Liver (tissue), 9 donors: ENCODE measurements around the gene PKP3. TPM values are rescaled to one million over a fixed set of nuclear protein-coding genes. Genes with fewer than 3 reads are reported as not detected.

Experiments used
- DNase-seq: peaks from one replicate; pipeline ENCODE4 v3.0.0-alpha.2; 2017; ENCODE audit warnings: low spot score
- H3K27ac ChIP-seq, 2 donors: one replicate each; pipeline ENCODE4 v1.7.0; 2013; ENCODE audit warnings: inconsistent platforms in 2 of 2, low read length in 2 of 2, control low read depth in 1 of 2, low read depth in 1 of 2, mild to moderate bottlenecking in 1 of 2
- H3K27me3 ChIP-seq, 4 donors: one replicate each; pipeline versions ENCODE4 v1.6.1 to v1.7.0; 2013; ENCODE audit warnings: low read length in 3 of 4, inconsistent platforms in 1 of 4, mild to moderate bottlenecking in 1 of 4, moderate library complexity in 1 of 4; ENCODE audit not compliant: control insufficient read depth in 4 of 4, insufficient read depth in 4 of 4
- H3K36me3 ChIP-seq, 4 donors: one replicate each; pipeline versions ENCODE4 v1.6.1 to v1.7.0; 2013; ENCODE audit warnings: low read length in 3 of 4, mild to moderate bottlenecking in 3 of 4, low read depth in 1 of 4, moderate library complexity in 1 of 4; ENCODE audit not compliant: control insufficient read depth in 4 of 4, insufficient read depth in 3 of 4
- H3K4me1 ChIP-seq, 4 donors: one replicate each; pipeline versions ENCODE4 v1.6.1 to v1.7.0; 2013; ENCODE audit warnings: low read length in 3 of 4, mild to moderate bottlenecking in 3 of 4, moderate library complexity in 1 of 4; ENCODE audit not compliant: control insufficient read depth in 4 of 4, insufficient read depth in 4 of 4
- H3K4me3 ChIP-seq, 3 donors: one replicate each; pipeline versions ENCODE4 v1.6.1 to v1.7.0; 2013; ENCODE audit warnings: low read length in 3 of 3, control low read depth in 1 of 3, low read depth in 1 of 3, mild to moderate bottlenecking in 1 of 3
- H3K9ac ChIP-seq, 2 donors: one replicate each; pipeline ENCODE4 v1.7.0; 2013; ENCODE audit warnings: low read length in 2 of 2, mild to moderate bottlenecking in 2 of 2, moderate library complexity in 2 of 2, control low read depth in 1 of 2, low read depth in 1 of 2
- H3K9me3 ChIP-seq, 4 donors: one replicate each; pipeline versions ENCODE4 v1.6.1 to v1.7.0; 2013; ENCODE audit warnings: low read length in 3 of 4; ENCODE audit not compliant: control insufficient read depth in 4 of 4
- ATF3 ChIP-seq: IDR thresholded peaks from 2 replicates; pipeline ENCODE4 v1.6.1; 2016; ENCODE audit warnings: antibody characterized with exemption
- EGR1 ChIP-seq, 2 donors: IDR thresholded peaks; 2 replicates each; pipeline ENCODE4 v1.6.1; 2016 to 2018; ENCODE audit warnings: antibody characterized with exemption in 2 of 2, low read depth in 2 of 2
- FOXA1 ChIP-seq: IDR thresholded peaks from 2 replicates; pipeline ENCODE4 v1.6.1; 2016; ENCODE audit warnings: antibody characterized with exemption
- FOXA2 ChIP-seq: IDR thresholded peaks from 2 replicates; pipeline ENCODE4 v1.6.1; 2016; ENCODE audit warnings: antibody characterized with exemption
- GABPA ChIP-seq, 2 donors: IDR thresholded peaks in 1 of 2; conservative IDR thresholded peaks in 1 of 2; 2 replicates each; pipeline ENCODE4 v1.6.1; 2016; ENCODE audit warnings: antibody characterized with exemption in 2 of 2, mild to moderate bottlenecking in 1 of 2, moderate library complexity in 1 of 2
- HNF4A ChIP-seq, 2 donors: conservative IDR thresholded peaks; 2 replicates each; pipeline ENCODE4 v1.6.1; 2016; ENCODE audit warnings: antibody characterized with exemption in 2 of 2, mild to moderate bottlenecking in 2 of 2
- HNF4G ChIP-seq: IDR thresholded peaks from 2 replicates; pipeline ENCODE4 v1.6.1; 2016; ENCODE audit warnings: antibody characterized with exemption
- JUND ChIP-seq, 2 donors: IDR thresholded peaks; 2 replicates each; pipeline ENCODE4 v1.6.1; 2016; ENCODE audit warnings: antibody characterized with exemption in 2 of 2
- RAD21 ChIP-seq, 2 donors: IDR thresholded peaks; 2 replicates each; pipeline ENCODE4 v1.6.1; 2016; ENCODE audit warnings: antibody characterized with exemption in 2 of 2, mild to moderate bottlenecking in 2 of 2
- REST ChIP-seq: IDR thresholded peaks from 2 replicates; pipeline ENCODE4 v1.6.1; 2016; ENCODE audit warnings: antibody characterized with exemption, mild to moderate bottlenecking
- RXRA ChIP-seq, 2 donors: IDR thresholded peaks; 2 replicates each; pipeline ENCODE4 v1.6.1; 2017 to 2018; ENCODE audit warnings: antibody characterized with exemption in 2 of 2, mild to moderate bottlenecking in 1 of 2
- SP1 ChIP-seq: IDR thresholded peaks from 2 replicates; pipeline ENCODE4 v1.6.1; 2018; ENCODE audit warnings: antibody characterized with exemption, mild to moderate bottlenecking
- YY1 ChIP-seq: IDR thresholded peaks from 2 replicates; pipeline ENCODE4 v1.6.1; 2016; ENCODE audit warnings: antibody characterized with exemption, mild to moderate bottlenecking
- ZBTB33 ChIP-seq: IDR thresholded peaks from 2 replicates; pipeline ENCODE4 v1.6.1; 2016; ENCODE audit warnings: antibody characterized with exemption
- WGBS: extraction: QIAGEN DNeasy Blood & Tissue Kit; methylation state at CpG from one replicate; pipeline ENCODE4 v1.1.7; 2013; 5-methylcytosine and 5-hydroxymethylcytosine counted together
- polyA plus RNA-seq, 2 donors: library from polyadenylated mRNA; stranded (reverse) in 1 of 2; unstranded in 1 of 2; fragments of 200-250 nt in 1 of 2; fragments of >200 nt in 1 of 2; fragmentation: Nextera tagmentation in 1 of 2; extraction: Ambion mirVana in 1 of 2; gene quantifications; one replicate each; pipeline versions ENCODE4 v1.2.1 to v1.2.3, GENCODE V29; 2013 to 2015
- total RNA-seq, 2 donors: library from RNA; depleted of rRNA; stranded (reverse); fragments of >200 nt; gene quantifications; one replicate each; pipeline ENCODE4 v1.2.3, GENCODE V29; 2014
- donor health status: healthy.
- donor health status: healthy.
- donor health status: healthy.
- donor health status: healthy.
- donor health status: healthy.

PKP3 gene
- total and polyA plus RNA-seq, 4 donors: 0.08 to 0.37 (median 0.25) TPM; not detected in 1

- Histone ChIP-seq H3K36me3 (no peaks in the 10 kb centered on the region), H3K9me3 (no peaks in the 10 kb centered on the region), H3K9ac (no peak overlapping the region), H3K27ac (no peak overlapping the region), H3K4me1 (peaks cover 0 to 5% (median 2%) of the 10 kb centered on the region in 4 donors), H3K27me3 (peaks cover 0 to 14% (median 9%) of the 10 kb centered on the region in 4 donors), H3K4me3 (no peak overlapping the region)
- no peak for DNase-seq
- no peak for TF ChIP-seq ZBTB33
- no peak for TF ChIP-seq SP1
- TF ChIP-seq RAD21 (IDR thresholded peaks at IDR 0.05): no peak
- no peak for TF ChIP-seq JUND (IDR thresholded peaks at IDR 0.05)
- TF ChIP-seq REST: no peak
- TF ChIP-seq YY1: no peak
- TF ChIP-seq FOXA1: no peak
- no peak for TF ChIP-seq HNF4G
- no peak for TF ChIP-seq GABPA (IDR thresholded peaks at IDR 0.05 in 1 of 2, conservative IDR thresholded peaks at IDR 0.05 in 1 of 2)
- TF ChIP-seq EGR1 (IDR thresholded peaks at IDR 0.05; ENCODE audit: low read depth in 2 of 2): no peak
- TF ChIP-seq RXRA (IDR thresholded peaks at IDR 0.05): no peak
- TF ChIP-seq ATF3: no peak
- TF ChIP-seq FOXA2: no peak
- no peak for TF ChIP-seq HNF4A (conservative IDR thresholded peaks at IDR 0.05)
- WGBS: 91% methylated on average over 19 of the region's 19 CpGs
Measured at GRCh38 chr11:371716-372590, 22.1 kb upstream of the PKP3 start.

- H3K27me3 ChIP-seq: peaks cover 0 to 5% (median 2%) of the 10 kb centered on the region in 4 donors
- no peaks in the 10 kb centered on the region for H3K9me3 ChIP-seq
- H3K36me3 ChIP-seq: no peaks in the 10 kb centered on the region
- DNase-seq: no peak
- H3K27ac ChIP-seq: no peak overlapping the region
- no peak overlapping the region for H3K9ac ChIP-seq
- peaks cover 0 to 5% (median 2%) of the 10 kb centered on the region in 4 donors for H3K4me1 ChIP-seq
- no peak overlapping the region for H3K4me3 ChIP-seq
- WGBS: 82% methylated on average over 41 of the region's 41 CpGs
- TF ChIP-seq FOXA2: no peak
Measured at GRCh38 chr11:372809-373715, 20.9 kb upstream of the PKP3 start.
